Bronchial epithelial cell (primary cell): ENCODE data around the gene SMARCD1. TPM values are rescaled to one million over a fixed set of nuclear protein-coding genes. Genes with fewer than 3 reads are reported as not detected.
"Not testable (repeated sequence)": the region's sequence is repeated elsewhere in the genome, so short reads cannot be mapped to it uniquely, and the experiment has no call there.

Experiments used
- DNase-seq: peaks from one replicate; pipeline ENCODE4 v3.0.0-alpha.2; 2010; ENCODE audit warnings: low read depth
- FAIRE-seq: peaks from 2 replicates; lab custom pipeline; 2011; peaks lifted over from hg19 to GRCh38; lab: Jason Lieb, UNC
- H3K27me3 ChIP-seq: 2 replicates; pipeline ENCODE4 v1.5.1; 2011; ENCODE audit warnings: low read length; ENCODE audit not compliant: control insufficient read depth, insufficient read depth
- H3K36me3 ChIP-seq: 2 replicates; pipeline ENCODE4 v1.5.1; 2011; ENCODE audit warnings: low read length; ENCODE audit not compliant: control insufficient read depth, insufficient read depth
- H3K4me3 ChIP-seq: 2 replicates; pipeline ENCODE4 v1.5.1; 2011; ENCODE audit warnings: mild to moderate bottlenecking, low read depth, low read length, control low read depth
- total RNA-seq: library from RNA; depleted of rRNA; stranded (reverse); fragments of >200 nt; gene quantifications from 2 replicates; pipeline ENCODE4 v1.2.1, GENCODE V29; 2014
- TF ChIP-seq, protein P1 (sequence below): IDR thresholded peaks from 2 replicates; pipeline ENCODE4 v1.5.1; 2011; ENCODE audit warnings: mild to moderate bottlenecking, moderate library complexity, low read length, control low read depth, inconsistent platforms; ENCODE audit not compliant: insufficient read depth, severe bottlenecking

Gene SMARCD1
- total RNA-seq, 1 donor from 2014 or later, result 24.2 TPM

DNA sequence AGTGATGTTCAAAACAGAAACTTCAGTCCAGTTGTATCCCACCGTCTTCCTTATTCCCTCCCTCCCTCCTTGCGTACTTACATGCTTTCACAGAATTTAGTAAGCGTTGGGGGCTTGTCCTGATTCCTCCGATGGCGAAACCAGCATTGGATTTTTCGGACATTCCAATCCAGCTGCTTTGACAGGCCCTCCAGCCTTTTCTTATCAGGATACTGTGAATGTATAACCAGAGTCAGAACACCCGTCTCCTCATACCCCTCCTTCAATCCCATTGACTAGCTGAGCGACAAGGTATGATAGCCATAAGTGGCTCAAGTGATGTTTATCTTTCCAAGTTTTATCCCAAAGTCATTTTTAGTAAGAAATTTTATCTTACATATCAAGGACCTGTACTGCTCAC is 57.9 kb downstream of the SMARCD1 start:
- Histone ChIP-seq H3K4me3 (no peak overlapping the region), H3K27me3 (no peaks in the 10 kb centered on the region), H3K36me3 (peaks cover 9% of the 10 kb centered on the region)
- TF ChIP-seq, protein P1, sequence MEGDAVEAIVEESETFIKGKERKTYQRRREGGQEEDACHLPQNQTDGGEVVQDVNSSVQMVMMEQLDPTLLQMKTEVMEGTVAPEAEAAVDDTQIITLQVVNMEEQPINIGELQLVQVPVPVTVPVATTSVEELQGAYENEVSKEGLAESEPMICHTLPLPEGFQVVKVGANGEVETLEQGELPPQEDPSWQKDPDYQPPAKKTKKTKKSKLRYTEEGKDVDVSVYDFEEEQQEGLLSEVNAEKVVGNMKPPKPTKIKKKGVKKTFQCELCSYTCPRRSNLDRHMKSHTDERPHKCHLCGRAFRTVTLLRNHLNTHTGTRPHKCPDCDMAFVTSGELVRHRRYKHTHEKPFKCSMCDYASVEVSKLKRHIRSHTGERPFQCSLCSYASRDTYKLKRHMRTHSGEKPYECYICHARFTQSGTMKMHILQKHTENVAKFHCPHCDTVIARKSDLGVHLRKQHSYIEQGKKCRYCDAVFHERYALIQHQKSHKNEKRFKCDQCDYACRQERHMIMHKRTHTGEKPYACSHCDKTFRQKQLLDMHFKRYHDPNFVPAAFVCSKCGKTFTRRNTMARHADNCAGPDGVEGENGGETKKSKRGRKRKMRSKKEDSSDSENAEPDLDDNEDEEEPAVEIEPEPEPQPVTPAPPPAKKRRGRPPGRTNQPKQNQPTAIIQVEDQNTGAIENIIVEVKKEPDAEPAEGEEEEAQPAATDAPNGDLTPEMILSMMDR, result no peak
- DNase-seq, result no peak
- no peak for FAIRE-seq

DNA sequence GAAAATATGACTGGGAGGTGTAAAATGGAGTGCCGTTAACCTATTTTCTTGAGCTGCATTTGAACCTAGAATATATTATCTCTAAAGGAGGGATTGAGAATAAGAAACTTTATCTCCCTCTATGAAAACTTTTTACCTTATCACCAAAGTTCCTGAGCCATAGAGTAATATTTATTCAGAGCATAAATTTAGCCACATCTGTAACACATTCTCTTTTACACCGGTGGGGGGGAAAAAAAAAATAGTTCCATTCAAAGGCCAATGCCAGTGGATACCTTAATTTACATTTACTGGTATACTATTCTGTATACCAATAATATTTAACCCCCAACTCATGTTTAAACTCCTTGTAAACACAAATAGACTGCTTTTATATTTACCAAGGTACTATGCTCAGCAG is 60.3 kb downstream of the SMARCD1 start:
- FAIRE-seq (no peak), DNase-seq (no peak)
- no peaks in the 10 kb centered on the region for H3K27me3 ChIP-seq
- no peak overlapping the region for H3K4me3 ChIP-seq
- peaks cover 7% of the 10 kb centered on the region for H3K36me3 ChIP-seq
- TF ChIP-seq, protein P1, result no peak

DNA sequence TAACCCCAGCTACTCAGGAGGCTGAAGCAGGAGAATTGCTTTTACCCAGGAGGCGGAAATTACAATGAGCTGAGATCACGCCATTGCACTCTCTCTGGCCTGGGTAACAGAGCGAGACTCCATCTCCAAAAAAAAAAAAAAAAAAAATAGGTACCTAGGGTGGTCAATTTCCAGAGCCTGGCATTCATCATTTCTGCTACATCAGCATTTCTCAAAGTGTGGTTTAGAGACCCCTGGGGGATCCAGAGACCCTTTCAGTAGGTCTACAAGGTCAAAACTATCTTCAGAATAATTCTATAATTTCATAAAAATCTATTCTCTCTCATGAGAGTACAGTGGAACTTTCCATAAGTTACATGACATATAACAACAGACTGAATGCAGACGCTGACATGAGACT is 62.1 kb downstream of the SMARCD1 start:
- no peak for DNase-seq
- no peak for FAIRE-seq
- no peak overlapping the region for H3K4me3 ChIP-seq

DNA sequence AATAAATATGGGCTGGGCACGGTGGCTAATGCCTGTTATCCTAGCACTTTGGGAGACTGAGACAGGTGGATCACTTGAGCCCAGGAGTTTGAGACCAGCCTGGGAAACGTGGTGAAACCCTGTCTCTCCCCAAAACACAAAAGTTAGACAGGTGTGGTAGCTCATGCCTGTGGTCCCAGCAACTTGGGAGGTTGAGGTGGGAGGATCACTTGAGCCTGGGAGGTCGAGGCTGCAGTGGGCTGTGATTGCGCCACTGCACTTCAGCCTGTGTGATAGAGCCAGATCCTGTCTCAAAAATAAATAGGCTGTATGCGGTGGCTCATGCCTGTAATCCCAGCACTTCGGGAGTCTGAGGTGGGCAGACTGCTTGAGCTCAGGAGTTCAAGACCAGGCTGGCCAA is 62.9 kb downstream of the SMARCD1 start:
- H3K27me3 ChIP-seq, H3K4me3 ChIP-seq, H3K36me3 ChIP-seq, FAIRE-seq, DNase-seq: not testable (repeated sequence)

More for the DNA sequence above, 62.1 kb downstream of the SMARCD1 start:
- no peaks in the 10 kb centered on the region for H3K27me3 ChIP-seq
- TF ChIP-seq, protein P1, result no peak
- H3K36me3 ChIP-seq, result peaks cover 4% of the 10 kb centered on the region

DNA sequence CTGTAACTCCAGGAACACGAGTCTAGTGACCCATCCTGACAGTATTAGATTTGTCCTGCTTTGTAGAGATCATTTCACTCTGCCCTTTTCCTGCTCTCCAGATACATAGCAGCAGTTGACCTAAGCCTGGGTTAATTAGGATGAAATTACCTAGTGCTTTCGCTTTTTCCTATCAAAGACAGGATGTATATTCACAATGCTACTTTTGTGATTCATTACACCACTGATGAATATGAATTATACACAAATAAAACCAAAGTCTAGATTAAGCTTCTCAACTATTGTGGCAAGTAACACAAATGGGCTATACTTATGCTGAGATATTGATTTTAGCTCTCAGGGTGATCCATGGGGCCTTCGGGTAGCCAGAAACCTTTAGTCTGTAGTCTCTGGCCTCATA is 64.2 kb downstream of the SMARCD1 start:
- no peaks in the 10 kb centered on the region for H3K27me3 ChIP-seq
- DNase-seq (no peak), FAIRE-seq (no peak)
- H3K36me3 ChIP-seq, result peaks cover 1% of the 10 kb centered on the region
- H3K4me3 ChIP-seq, result no peak overlapping the region
- TF ChIP-seq, protein P1, result no peak

Other genes starting within 250 kb of the SMARCD1 start
- 6.8 and 7.4 TPM in 2 replicates for gene BCDIN3D, start 242.2 kb upstream of the SMARCD1 start, total RNA-seq
- gene FAIM2, start 181.4 kb upstream of the SMARCD1 start, total RNA-seq, result 0.53 TPM in 1 of 2 replicates, not detected in the other
- gene AQP2, start 134.6 kb upstream of the SMARCD1 start, total RNA-seq, result not detected in 2 replicates
- gene AQP5, start 123.5 kb upstream of the SMARCD1 start, total RNA-seq, result 1.3 and 9.9 TPM in 2 replicates
- gene AQP6, start 112.4 kb upstream of the SMARCD1 start, total RNA-seq, result under 0.01 TPM in 1 of 2 replicates, not detected in the other
- gene RACGAP1, start 59.8 kb upstream of the SMARCD1 start, total RNA-seq, result 9.6 and 11.3 TPM in 2 replicates
- 1.3 and 1.4 TPM in 2 replicates for gene ASIC1, start 27.7 kb upstream of the SMARCD1 start, total RNA-seq
- 0.26 and 0.53 TPM in 2 replicates for gene GPD1, start 18.7 kb downstream of the SMARCD1 start, total RNA-seq
- 47.9 and 52.1 TPM in 2 replicates for gene COX14, start 26.9 kb downstream of the SMARCD1 start, total RNA-seq
- 21.9 and 30.3 TPM in 2 replicates for gene CERS5, start 82.0 kb downstream of the SMARCD1 start, total RNA-seq
- gene LIMA1, start 198.2 kb downstream of the SMARCD1 start, total RNA-seq, result 95.0 and 98.2 TPM in 2 replicates